Neural crest cell (in vitro differentiated cells): ENCODE measurements around the gene HOXB5. TPM values are rescaled to one million over a fixed set of nuclear protein-coding genes. Genes with fewer than 3 reads are reported as not detected.

ENCODE experiments used
- DNase-seq: peaks from one replicate; pipeline ENCODE4 v3.0.0; 2021; ENCODE audit warnings: low read depth, mixed read lengths, low spot score
- H3K27ac Mint-ChIP-seq: one replicate; pipeline ENCODE4 v1.8.0; 2021; ENCODE audit warnings: mild to moderate bottlenecking, mixed read lengths; ENCODE audit not compliant: unreplicated experiment
- H3K27me3 Mint-ChIP-seq: 2 replicates; pipeline ENCODE4 v1.8.0; 2021; ENCODE audit warnings: low read depth, mild to moderate bottlenecking, mixed read lengths
- H3K36me3 Mint-ChIP-seq: 2 replicates; pipeline ENCODE4 v1.8.0; 2021; ENCODE audit warnings: low read depth, mild to moderate bottlenecking, mixed read lengths
- H3K4me1 Mint-ChIP-seq: 2 replicates; pipeline ENCODE4 v1.8.0; 2021; ENCODE audit warnings: mixed read lengths
- H3K4me3 Mint-ChIP-seq: one replicate; pipeline ENCODE4 v1.8.0; 2021; ENCODE audit warnings: mild to moderate bottlenecking, mixed read lengths
- H3K9me3 Mint-ChIP-seq: 2 replicates; pipeline ENCODE4 v1.8.0; 2021; ENCODE audit warnings: mixed read lengths
- total RNA-seq: library from RNA; stranded (reverse); gene quantifications from 2 replicates; pipeline ENCODE4 v1.2.1, GENCODE V29; 2021
- TF ChIP-seq, protein P1 (sequence below): fragments of 200-600 bp; sonication (generic); conservative IDR thresholded peaks from 2 replicates; pipeline ENCODE4 v1.5.0; 2021; ENCODE audit warnings: antibody characterized with exemption, mild to moderate bottlenecking

Gene HOXB5
- total RNA-seq, 1 donor from 2014 or later, result 2.6 TPM

DNA sequence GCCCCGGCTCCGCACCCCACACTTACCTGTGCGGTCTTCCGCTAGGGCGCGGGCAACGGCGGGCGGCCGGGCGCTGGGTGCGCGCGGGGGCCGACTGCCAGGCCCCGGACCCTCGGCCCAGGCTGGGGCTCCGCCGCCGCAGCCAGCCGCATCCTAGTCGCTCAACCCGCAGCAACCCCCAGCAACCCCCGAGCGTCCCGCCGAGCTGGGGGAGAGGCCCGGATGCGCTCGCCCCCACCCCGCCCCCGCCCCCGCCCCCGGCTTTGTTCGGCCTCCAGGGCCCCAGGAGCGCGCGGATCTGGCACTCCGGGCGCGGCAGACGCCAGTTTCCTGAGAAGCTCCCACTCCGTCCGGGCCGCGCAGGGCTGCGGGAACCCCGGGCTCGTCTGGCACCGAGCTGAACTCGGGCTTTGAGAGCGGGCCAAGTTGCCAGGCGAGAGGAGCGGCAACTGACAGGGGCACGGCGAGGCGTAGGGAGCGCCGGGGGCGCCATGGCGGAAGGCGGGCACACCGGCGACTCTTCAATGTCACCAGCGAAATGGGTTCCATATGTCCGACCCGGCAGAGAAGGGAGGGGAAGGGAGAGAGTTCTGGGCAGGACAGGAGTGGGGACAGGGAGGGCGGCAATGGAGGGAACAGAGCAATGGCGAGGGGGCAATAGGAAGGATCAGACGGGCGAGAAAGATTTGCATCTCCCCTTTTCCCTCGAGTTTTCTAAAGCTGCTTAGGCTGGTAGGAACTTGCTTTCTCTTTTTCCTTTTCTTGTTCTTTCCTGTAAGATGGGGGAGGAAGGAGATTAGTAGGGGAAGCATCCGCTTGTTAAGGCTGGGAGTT is 29.2 kb downstream of the HOXB5 start:
- TF ChIP-seq, protein P1, sequence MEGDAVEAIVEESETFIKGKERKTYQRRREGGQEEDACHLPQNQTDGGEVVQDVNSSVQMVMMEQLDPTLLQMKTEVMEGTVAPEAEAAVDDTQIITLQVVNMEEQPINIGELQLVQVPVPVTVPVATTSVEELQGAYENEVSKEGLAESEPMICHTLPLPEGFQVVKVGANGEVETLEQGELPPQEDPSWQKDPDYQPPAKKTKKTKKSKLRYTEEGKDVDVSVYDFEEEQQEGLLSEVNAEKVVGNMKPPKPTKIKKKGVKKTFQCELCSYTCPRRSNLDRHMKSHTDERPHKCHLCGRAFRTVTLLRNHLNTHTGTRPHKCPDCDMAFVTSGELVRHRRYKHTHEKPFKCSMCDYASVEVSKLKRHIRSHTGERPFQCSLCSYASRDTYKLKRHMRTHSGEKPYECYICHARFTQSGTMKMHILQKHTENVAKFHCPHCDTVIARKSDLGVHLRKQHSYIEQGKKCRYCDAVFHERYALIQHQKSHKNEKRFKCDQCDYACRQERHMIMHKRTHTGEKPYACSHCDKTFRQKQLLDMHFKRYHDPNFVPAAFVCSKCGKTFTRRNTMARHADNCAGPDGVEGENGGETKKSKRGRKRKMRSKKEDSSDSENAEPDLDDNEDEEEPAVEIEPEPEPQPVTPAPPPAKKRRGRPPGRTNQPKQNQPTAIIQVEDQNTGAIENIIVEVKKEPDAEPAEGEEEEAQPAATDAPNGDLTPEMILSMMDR, result no peak
- peaks cover 2% of the 10 kb centered on the region for H3K36me3 Mint-ChIP-seq
- H3K27ac Mint-ChIP-seq, result peak overlapping the region; percentile 69
- no peak for DNase-seq
- H3K9me3 Mint-ChIP-seq, result no peaks in the 10 kb centered on the region
- H3K27me3 Mint-ChIP-seq, result peaks cover 46% of the 10 kb centered on the region
- H3K4me1 Mint-ChIP-seq, result peaks cover 30% of the 10 kb centered on the region
- no peak overlapping the region for H3K4me3 Mint-ChIP-seq

DNA sequence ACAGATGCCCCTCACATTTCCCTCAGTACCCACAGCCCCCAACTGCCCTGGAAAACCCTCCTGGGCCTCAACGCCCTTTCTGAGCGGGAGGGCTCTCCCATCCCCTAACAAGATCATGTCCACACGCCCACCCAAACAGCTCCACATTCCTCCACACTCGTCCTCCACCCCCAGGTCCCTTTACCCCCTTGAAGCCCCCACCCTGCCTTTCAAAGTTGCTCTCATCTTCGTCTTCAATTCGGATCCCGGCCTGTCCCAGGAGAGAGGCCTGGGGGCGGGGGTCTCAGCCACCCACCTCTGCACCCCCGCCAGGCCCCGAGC is 29.8 kb downstream of the HOXB5 start:
- TF ChIP-seq, protein P1, result no peak
- no peaks in the 10 kb centered on the region for H3K9me3 Mint-ChIP-seq
- H3K27me3 Mint-ChIP-seq, result peaks cover 51% of the 10 kb centered on the region
- H3K27ac Mint-ChIP-seq, result no peak overlapping the region
- H3K4me1 Mint-ChIP-seq, result peaks cover 29% of the 10 kb centered on the region
- peak overlapping the region; percentile 78 for H3K4me3 Mint-ChIP-seq
- H3K36me3 Mint-ChIP-seq, result peaks cover 2% of the 10 kb centered on the region
- DNase-seq, result no peak

DNA sequence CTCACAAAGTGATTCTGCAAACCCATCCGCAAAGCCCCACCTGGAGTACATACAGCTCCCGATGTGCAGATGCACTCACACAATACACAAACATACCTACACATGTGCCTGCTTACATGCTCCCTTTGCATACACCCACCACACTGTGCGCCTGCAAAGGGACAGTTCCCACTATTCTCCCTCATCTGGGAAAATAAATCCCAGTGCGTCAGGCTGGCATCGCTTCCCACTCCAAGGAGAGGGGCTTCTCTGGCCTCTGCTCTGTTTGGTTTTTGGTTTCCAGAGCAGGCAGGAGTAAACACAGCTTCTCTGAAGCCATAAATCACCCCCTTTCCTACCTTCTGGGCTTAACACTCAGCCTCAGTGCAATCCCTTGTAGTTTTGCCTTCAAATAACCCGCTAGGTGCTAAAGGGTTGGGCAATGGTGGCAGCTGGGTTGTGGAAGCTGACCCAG is 30.2 kb downstream of the HOXB5 start:
- H3K9me3 Mint-ChIP-seq, result no peaks in the 10 kb centered on the region
- H3K4me1 Mint-ChIP-seq, result peaks cover 30% of the 10 kb centered on the region
- TF ChIP-seq, protein P1, result no peak
- no peak overlapping the region for H3K27ac Mint-ChIP-seq
- H3K4me3 Mint-ChIP-seq, result peak overlapping the region; percentile 78
- peaks cover 2% of the 10 kb centered on the region for H3K36me3 Mint-ChIP-seq
- DNase-seq, result no peak
- peaks cover 56% of the 10 kb centered on the region for H3K27me3 Mint-ChIP-seq

DNA sequence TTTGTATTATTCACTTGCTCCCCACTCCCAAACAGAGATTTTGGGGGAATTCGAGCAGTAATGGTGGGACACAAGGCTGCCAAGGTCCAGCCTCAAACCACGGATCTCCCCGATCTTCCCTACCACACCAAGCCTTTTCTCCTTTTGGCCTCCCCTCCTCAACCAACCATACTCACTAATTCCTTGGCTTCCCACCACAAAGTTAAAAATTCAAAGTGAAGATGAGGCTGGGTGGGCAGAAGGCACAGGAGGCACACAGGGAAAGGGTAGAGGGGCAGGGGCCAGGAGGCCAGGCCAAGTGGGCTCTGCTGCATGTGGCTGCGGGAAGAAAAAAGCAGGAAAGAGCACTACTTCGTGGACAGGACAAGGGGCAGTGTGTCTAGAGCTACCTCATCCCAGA is 30.6 kb downstream of the HOXB5 start:
- peaks cover 60% of the 10 kb centered on the region for H3K27me3 Mint-ChIP-seq
- peaks cover 31% of the 10 kb centered on the region for H3K4me1 Mint-ChIP-seq
- no peak for DNase-seq
- TF ChIP-seq, protein P1, result no peak
- H3K36me3 Mint-ChIP-seq, result peaks cover 2% of the 10 kb centered on the region
- peak overlapping the region; percentile 78 for H3K4me3 Mint-ChIP-seq
- H3K27ac Mint-ChIP-seq, result no peak overlapping the region
- no peaks in the 10 kb centered on the region for H3K9me3 Mint-ChIP-seq

DNA sequence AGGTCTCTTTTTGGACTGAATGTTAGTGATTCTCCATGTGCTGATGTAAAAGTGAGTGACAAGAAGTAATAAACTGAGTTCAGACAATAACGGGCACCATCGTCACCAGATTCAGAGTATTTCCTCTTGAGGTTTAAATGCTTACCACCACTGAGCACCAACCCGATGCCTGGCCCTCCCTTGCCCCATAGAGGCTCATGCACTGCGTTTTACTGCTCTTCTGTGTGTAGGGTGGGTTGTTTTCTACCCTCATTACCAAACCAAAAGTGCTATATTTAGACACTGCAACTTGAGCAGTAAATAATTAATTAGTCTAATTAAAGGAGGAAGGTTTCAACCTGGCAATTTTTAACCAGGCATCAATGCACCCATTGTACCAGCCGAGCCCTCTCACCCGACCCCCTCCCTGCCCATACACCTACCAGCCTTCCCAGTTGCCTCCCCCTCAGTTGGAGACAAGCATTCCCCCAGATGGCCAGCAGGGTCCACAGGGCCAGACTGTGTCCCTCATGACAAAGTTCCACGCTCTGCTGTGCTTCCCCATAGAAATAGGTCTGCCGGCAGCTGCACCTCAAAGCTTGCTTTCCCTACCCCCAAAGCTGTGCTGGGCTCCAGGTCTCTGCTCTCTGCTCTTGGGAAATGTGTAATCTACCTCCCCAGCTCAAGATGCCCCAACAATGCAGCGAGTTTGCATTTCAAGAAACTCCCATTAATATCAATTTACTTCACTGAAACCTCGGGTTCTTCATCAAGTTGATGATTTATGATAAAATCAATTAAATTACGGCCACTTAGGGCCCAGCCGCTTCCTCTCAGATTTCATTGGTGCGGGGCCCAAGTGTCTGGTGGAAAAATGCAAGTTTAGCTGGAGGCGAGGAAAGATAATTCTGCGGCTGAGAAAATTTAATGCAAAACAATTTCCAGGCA is 31.4 kb downstream of the HOXB5 start:
- H3K36me3 Mint-ChIP-seq, result peaks cover 2% of the 10 kb centered on the region
- TF ChIP-seq, protein P1, result peak; percentile 47
- DNase-seq, result no peak
- H3K27ac Mint-ChIP-seq, result no peak overlapping the region
- peaks cover 31% of the 10 kb centered on the region for H3K4me1 Mint-ChIP-seq
- H3K9me3 Mint-ChIP-seq, result no peaks in the 10 kb centered on the region
- H3K4me3 Mint-ChIP-seq, result peak overlapping the region; percentile 78
- peaks cover 68% of the 10 kb centered on the region for H3K27me3 Mint-ChIP-seq
